SH-SY5Y (cell line): Measurements from ENCODE around the gene MRPL10.

Experiments used
- GATA2 ChIP-seq: IDR thresholded peaks from 2 replicates; pipeline ENCODE4 v1.6.1; 2011; ENCODE audit warnings: mild to moderate bottlenecking, low read depth, low read length
- GATA3 ChIP-seq: IDR thresholded peaks from 2 replicates; pipeline ENCODE4 v1.6.1; 2011; ENCODE audit warnings: low read depth, mild to moderate bottlenecking, low read length, moderate library complexity

- TF ChIP-seq GATA2 (no peak), GATA3 (no peak)
Measured at GRCh38 chr17:47834756-47835155, 3.4 kb upstream of the MRPL10 start.
